ENCODE measurements around the gene KRTAP5-2. TPM values are rescaled to one million over a fixed set of nuclear protein-coding genes. Genes with fewer than 3 reads are reported as not detected.

The KRTAP5-2 gene
- total and polyA plus RNA-seq, 5 donors from 2014 or later = 0.35 TPM; not detected in 4

DNA sequence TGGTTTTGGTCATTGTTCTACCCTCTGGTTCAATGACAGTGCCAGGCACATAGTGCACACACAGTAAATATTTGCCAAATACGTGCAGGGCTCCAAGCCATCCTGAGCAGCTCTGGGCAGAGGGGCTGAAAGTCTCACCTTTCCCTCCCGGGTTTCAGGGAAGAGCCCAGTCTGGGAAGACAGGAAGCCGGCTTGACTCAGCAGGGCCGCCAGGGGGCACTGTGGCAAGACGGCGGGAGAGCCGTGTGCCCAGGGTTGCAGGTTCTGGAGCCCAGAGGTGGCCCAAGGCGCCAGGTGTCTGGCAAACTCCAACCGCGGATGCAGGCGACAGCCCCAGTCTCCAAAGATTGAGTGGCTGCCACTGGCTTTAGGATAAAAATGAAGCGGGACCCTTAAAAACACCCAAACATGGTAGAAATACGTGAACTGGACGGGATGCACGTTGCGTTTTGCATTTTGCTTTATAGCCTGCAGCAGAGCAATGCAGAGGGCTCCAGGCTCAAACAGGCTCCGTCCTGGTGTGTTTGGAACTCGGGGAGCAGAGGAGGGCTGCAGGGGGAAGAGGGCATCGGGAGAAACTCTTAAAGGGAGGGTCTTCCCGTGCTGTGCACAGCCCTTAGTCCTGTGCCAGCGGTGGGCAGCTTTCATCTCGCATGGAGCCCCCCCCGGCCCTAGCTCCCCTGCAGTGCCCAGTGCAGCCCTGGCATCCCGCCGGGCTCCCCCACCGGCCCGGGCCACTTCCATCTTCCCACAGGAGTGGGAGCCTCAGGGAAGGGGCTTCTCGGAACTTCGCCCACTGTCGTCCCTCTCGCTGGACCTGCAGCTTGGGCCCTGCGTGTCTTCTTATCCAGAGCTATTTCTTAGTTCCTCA, 42.2 kb upstream of the KRTAP5-2 start:
- Mint-ChIP-seq H3K4me3 (no peak overlapping the region), H3K27ac (no peak overlapping the region), H3K36me3 (no peaks in the 10 kb centered on the region), H3K27me3 (peaks cover 14% of the 10 kb centered on the region), H3K4me1 (peaks cover 0 to 9% (median 1%) of the 10 kb centered on the region in 4 donors), H3K9me3 (peaks cover 0 to 2% (median 0%) of the 10 kb centered on the region in 7 donors)
- H3K4me3 ChIP-seq (ENCODE audit: low read depth, low read length) = no peak overlapping the region
- H3K27ac ChIP-seq (ENCODE audit: insufficient read depth, low read length, poor library complexity, severe bottlenecking) = no peak overlapping the region
- H3K9me3 ChIP-seq (ENCODE audit: control insufficient read depth in 2 of 2, low read length in 2 of 2) = no peaks in the 10 kb centered on the region
- no peak for ATAC-seq (ENCODE audit: low read depth in 2 of 2)
- no peaks in the 10 kb centered on the region for H3K4me1 ChIP-seq (ENCODE audit: control insufficient read depth, insufficient read depth, low read length, poor library complexity, severe bottlenecking)
- H3K27me3 ChIP-seq (ENCODE audit: control insufficient read depth, insufficient read depth, low read length) = no peaks in the 10 kb centered on the region
- peak in 1 of 3 donors; percentile 9 for DNase-seq
- no peaks in the 10 kb centered on the region for H3K36me3 ChIP-seq (ENCODE audit: control insufficient read depth, insufficient read depth, low read length)

- no peak overlapping the region for H3K27ac ChIP-seq (ENCODE audit: insufficient read depth, low read length, poor library complexity, severe bottlenecking)
- H3K4me1 ChIP-seq (ENCODE audit: control insufficient read depth, insufficient read depth, low read length, poor library complexity, severe bottlenecking) = no peaks in the 10 kb centered on the region
- H3K36me3 ChIP-seq (ENCODE audit: control insufficient read depth, insufficient read depth, low read length) = no peaks in the 10 kb centered on the region
- H3K9me3 Mint-ChIP-seq = peaks cover 0 to 2% (median 0%) of the 10 kb centered on the region in 7 donors
- H3K36me3 Mint-ChIP-seq = no peaks in the 10 kb centered on the region
- H3K4me3 ChIP-seq (ENCODE audit: low read depth, low read length) = no peak overlapping the region
- H3K27ac Mint-ChIP-seq = no peak overlapping the region
- H3K9me3 ChIP-seq (ENCODE audit: control insufficient read depth in 2 of 2, low read length in 2 of 2) = no peaks in the 10 kb centered on the region
- ATAC-seq (ENCODE audit: low read depth in 2 of 2) (no peak), DNase-seq (no peak)
- peaks cover 0 to 9% (median 1%) of the 10 kb centered on the region in 4 donors for H3K4me1 Mint-ChIP-seq
- peaks cover 14% of the 10 kb centered on the region for H3K27me3 Mint-ChIP-seq
- H3K4me3 Mint-ChIP-seq = no peak overlapping the region
- no peaks in the 10 kb centered on the region for H3K27me3 ChIP-seq (ENCODE audit: control insufficient read depth, insufficient read depth, low read length)
Observed at GRCh38 chr11:1639666-1640065, 41.6 kb upstream of the KRTAP5-2 start.

DNA sequence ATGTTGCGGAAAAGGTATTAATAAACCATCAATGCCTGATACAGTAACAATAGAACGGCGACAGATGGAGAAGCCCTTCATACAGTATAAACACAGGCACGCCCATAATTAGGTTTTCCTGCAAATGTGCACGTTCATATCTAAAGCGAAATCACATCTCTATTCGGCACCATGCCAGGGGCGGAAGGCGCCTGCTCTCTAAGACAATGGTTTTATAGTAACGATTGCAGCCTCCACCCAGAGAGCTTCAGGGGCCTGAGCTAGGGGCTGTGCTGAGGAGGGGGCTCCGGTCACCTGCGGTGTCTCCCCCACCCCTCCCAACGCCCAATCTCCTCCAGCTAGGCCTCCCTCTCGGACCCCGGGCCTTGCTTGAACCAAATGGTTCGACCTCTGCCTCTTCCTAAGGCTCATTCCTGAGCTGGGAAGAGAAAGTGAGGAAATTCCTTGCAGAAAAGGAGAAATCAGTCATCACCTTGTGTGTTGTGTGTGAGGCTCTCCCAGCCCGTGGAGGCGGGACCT, 41.1 kb upstream of the KRTAP5-2 start:
- Histone ChIP-seq H3K9me3 (ENCODE audit: control insufficient read depth in 2 of 2, low read length in 2 of 2) (no peaks in the 10 kb centered on the region), H3K36me3 (ENCODE audit: control insufficient read depth, insufficient read depth, low read length) (no peaks in the 10 kb centered on the region), H3K4me3 (ENCODE audit: low read depth, low read length) (no peak overlapping the region), H3K27me3 (ENCODE audit: control insufficient read depth, insufficient read depth, low read length) (no peaks in the 10 kb centered on the region), H3K27ac (ENCODE audit: insufficient read depth, low read length, poor library complexity, severe bottlenecking) (no peak overlapping the region), H3K4me1 (ENCODE audit: control insufficient read depth, insufficient read depth, low read length, poor library complexity, severe bottlenecking) (no peaks in the 10 kb centered on the region)
- Mint-ChIP-seq H3K4me3 (no peak overlapping the region), H3K27me3 (peaks cover 18% of the 10 kb centered on the region), H3K9me3 (peaks cover 0 to 2% (median 0%) of the 10 kb centered on the region in 7 donors), H3K36me3 (no peaks in the 10 kb centered on the region), H3K4me1 (peaks cover 0 to 9% (median 1%) of the 10 kb centered on the region in 4 donors), H3K27ac (peak overlapping the region in 1 of 3 donors; percentile 5)
- ATAC-seq (ENCODE audit: low read depth in 2 of 2) (no peak), DNase-seq (no peak)

DNA sequence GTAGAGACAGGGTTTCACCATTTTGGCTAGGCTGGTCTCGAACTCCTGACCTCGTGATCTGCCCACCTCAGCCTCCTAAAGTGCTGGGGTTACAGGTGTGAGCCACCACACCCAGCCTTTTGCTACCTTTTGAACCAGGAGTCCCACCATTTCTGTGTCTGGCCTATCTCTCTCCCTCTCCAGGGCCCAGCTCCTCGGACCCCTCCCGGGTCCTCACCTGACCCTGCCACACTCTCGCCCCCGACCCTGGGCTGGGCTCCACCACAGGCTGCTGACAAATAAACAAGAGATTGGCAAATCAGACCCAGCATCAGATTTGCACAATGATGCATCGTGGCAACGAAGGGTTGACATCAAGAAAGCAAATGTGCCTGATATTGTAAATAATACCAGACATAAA, 40.2 kb upstream of the KRTAP5-2 start:
- H3K36me3 Mint-ChIP-seq = no peaks in the 10 kb centered on the region

DNA sequence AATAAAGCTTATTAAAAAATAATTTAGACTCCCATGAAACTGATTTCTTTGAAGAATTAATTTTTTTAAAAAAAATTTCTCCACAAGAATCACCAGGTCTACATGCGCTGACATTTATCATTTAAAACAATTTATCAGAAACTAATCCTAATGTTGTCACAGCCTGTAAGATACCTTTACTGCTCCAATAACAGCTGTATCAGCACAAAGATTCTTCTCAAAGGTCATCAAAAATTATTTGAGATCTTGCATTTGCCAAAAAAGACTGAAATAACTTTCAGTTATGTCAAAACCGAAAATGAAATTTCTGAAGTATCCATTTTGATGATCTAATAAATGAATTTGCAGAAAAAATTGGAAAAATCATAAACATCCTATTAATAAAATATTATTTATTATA, 39.5 kb upstream of the KRTAP5-2 start:
- Mint-ChIP-seq H3K27ac (no peak overlapping the region), H3K4me3 (no peak overlapping the region), H3K9me3 (peaks cover 0 to 2% (median 0%) of the 10 kb centered on the region in 7 donors), H3K4me1 (peaks cover 0 to 9% (median 2%) of the 10 kb centered on the region in 4 donors), H3K27me3 (peaks cover 23% of the 10 kb centered on the region), H3K36me3 (no peaks in the 10 kb centered on the region)
- Histone ChIP-seq H3K4me1 (ENCODE audit: control insufficient read depth, insufficient read depth, low read length, poor library complexity, severe bottlenecking) (no peaks in the 10 kb centered on the region), H3K27me3 (ENCODE audit: control insufficient read depth, insufficient read depth, low read length) (no peaks in the 10 kb centered on the region), H3K9me3 (ENCODE audit: control insufficient read depth in 2 of 2, low read length in 2 of 2) (no peaks in the 10 kb centered on the region), H3K27ac (ENCODE audit: insufficient read depth, low read length, poor library complexity, severe bottlenecking) (no peak overlapping the region), H3K36me3 (ENCODE audit: control insufficient read depth, insufficient read depth, low read length) (no peaks in the 10 kb centered on the region), H3K4me3 (ENCODE audit: low read depth, low read length) (no peak overlapping the region)
- no peak for ATAC-seq (ENCODE audit: low read depth in 2 of 2)
- DNase-seq = no peak

More for the DNA sequence above, 40.2 kb upstream of the KRTAP5-2 start:
- no peak overlapping the region for H3K27ac ChIP-seq (ENCODE audit: insufficient read depth, low read length, poor library complexity, severe bottlenecking)
- Mint-ChIP-seq H3K9me3 (peaks cover 0 to 2% (median 0%) of the 10 kb centered on the region in 7 donors), H3K4me3 (no peak overlapping the region), H3K27ac (no peak overlapping the region), H3K4me1 (peaks cover 0 to 9% (median 1%) of the 10 kb centered on the region in 4 donors), H3K27me3 (peaks cover 19% of the 10 kb centered on the region)
- DNase-seq = no peak
- no peaks in the 10 kb centered on the region for H3K4me1 ChIP-seq (ENCODE audit: control insufficient read depth, insufficient read depth, low read length, poor library complexity, severe bottlenecking)
- H3K9me3 ChIP-seq (ENCODE audit: control insufficient read depth in 2 of 2, low read length in 2 of 2) = no peaks in the 10 kb centered on the region
- H3K27me3 ChIP-seq (ENCODE audit: control insufficient read depth, insufficient read depth, low read length) = no peaks in the 10 kb centered on the region
- ATAC-seq (ENCODE audit: low read depth in 2 of 2) = no peak
- no peak overlapping the region for H3K4me3 ChIP-seq (ENCODE audit: low read depth, low read length)
- no peaks in the 10 kb centered on the region for H3K36me3 ChIP-seq (ENCODE audit: control insufficient read depth, insufficient read depth, low read length)

DNA sequence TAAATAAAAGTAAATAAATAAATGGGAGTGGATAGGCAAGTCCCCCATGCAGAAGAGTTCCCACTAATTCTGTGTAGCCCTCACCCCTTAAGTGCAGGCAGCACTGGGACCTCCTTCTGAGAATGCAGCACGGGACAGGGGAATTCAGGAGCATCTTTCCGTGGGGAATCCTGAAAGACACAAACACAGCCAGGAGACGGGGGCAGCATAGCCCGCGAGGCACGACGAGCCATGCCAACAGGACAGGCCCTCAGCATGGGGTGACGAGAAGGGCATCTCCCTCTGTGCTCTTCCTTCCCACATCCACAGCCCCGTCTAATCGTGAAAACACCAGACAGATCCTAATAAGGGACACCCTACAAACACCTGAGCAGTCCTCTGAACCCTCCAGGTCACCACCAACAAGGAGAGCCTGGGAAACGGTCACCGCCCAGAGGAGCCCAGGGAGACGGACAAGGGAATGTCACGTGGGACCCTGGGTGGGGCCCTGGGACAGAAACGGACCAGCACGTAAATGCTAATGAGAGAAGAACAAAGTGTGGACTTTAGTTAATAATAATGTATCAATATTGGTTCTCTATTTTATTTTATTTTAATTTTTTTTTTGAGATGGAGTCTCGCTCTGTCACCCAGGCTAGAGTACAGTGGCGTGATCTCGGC, 38.3 kb upstream of the KRTAP5-2 start:
- no peaks in the 10 kb centered on the region for H3K36me3 ChIP-seq (ENCODE audit: control insufficient read depth, insufficient read depth, low read length)
- ATAC-seq (ENCODE audit: low read depth in 2 of 2) (no peak), DNase-seq (no peak)
- H3K4me1 ChIP-seq (ENCODE audit: control insufficient read depth, insufficient read depth, low read length, poor library complexity, severe bottlenecking) = no peaks in the 10 kb centered on the region
- H3K27me3 ChIP-seq (ENCODE audit: control insufficient read depth, insufficient read depth, low read length) = no peaks in the 10 kb centered on the region
- no peak overlapping the region for H3K27ac ChIP-seq (ENCODE audit: insufficient read depth, low read length, poor library complexity, severe bottlenecking)
- Mint-ChIP-seq H3K4me1 (peaks cover 0 to 9% (median 6%) of the 10 kb centered on the region in 4 donors), H3K9me3 (peaks cover 0 to 2% (median 0%) of the 10 kb centered on the region in 7 donors), H3K27me3 (peaks cover 31% of the 10 kb centered on the region), H3K4me3 (no peak overlapping the region), H3K36me3 (no peaks in the 10 kb centered on the region), H3K27ac (no peak overlapping the region)
- H3K9me3 ChIP-seq (ENCODE audit: control insufficient read depth in 2 of 2, low read length in 2 of 2) = no peaks in the 10 kb centered on the region
- no peak overlapping the region for H3K4me3 ChIP-seq (ENCODE audit: low read depth, low read length)

DNA sequence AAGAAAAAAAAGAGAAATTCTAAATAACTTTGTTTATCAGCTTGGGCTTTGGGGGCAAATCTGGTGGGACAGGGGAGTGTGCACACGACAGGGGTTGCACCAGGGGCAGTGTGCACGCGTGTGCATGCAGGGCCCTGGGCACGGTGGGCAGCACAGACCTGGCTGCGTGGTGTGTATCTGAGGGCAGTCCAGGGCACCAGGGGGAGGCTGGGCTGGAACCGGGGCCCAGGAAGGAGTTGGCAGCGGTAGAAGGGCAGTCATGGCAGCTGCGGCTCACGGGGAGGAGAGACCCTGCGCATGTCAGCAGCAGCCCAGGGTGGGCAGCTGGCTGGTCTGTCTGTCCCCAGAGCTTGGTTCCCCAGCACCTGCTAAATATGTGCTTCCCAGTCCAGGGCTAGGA, 35.8 kb upstream of the KRTAP5-2 start:
- H3K36me3 ChIP-seq (ENCODE audit: control insufficient read depth, insufficient read depth, low read length) = no peaks in the 10 kb centered on the region
- no peak for ATAC-seq (ENCODE audit: low read depth in 2 of 2)
- H3K4me1 Mint-ChIP-seq = peaks cover 0 to 19% (median 2%) of the 10 kb centered on the region in 4 donors
- H3K9me3 ChIP-seq (ENCODE audit: control insufficient read depth in 2 of 2, low read length in 2 of 2) = no peaks in the 10 kb centered on the region
- H3K27ac Mint-ChIP-seq = no peak overlapping the region
- peaks cover 23% of the 10 kb centered on the region for H3K27me3 Mint-ChIP-seq
- H3K27ac ChIP-seq (ENCODE audit: insufficient read depth, low read length, poor library complexity, severe bottlenecking) = no peak overlapping the region
- peaks cover 0 to 2% (median 0%) of the 10 kb centered on the region in 7 donors for H3K9me3 Mint-ChIP-seq
- peaks cover 5% of the 10 kb centered on the region for H3K4me1 ChIP-seq (ENCODE audit: control insufficient read depth, insufficient read depth, low read length, poor library complexity, severe bottlenecking)
- H3K27me3 ChIP-seq (ENCODE audit: control insufficient read depth, insufficient read depth, low read length) = no peaks in the 10 kb centered on the region
- no peak for DNase-seq
- no peak overlapping the region for H3K4me3 ChIP-seq (ENCODE audit: low read depth, low read length)
- H3K36me3 Mint-ChIP-seq = no peaks in the 10 kb centered on the region
- H3K4me3 Mint-ChIP-seq = no peak overlapping the region

Data from CD4-positive, CD25-positive, alpha-beta regulatory T cell (primary cell).